ENCODE measurements around the gene DVL1. TPM values are rescaled to one million over a fixed set of nuclear protein-coding genes. Genes with fewer than 3 reads are reported as not detected.
"Not testable (repeated sequence)": the region's sequence is repeated elsewhere in the genome, so short reads cannot be mapped to it uniquely, and the experiment has no call there.

DVL1 gene
- polyA plus RNA-seq, 3 donors = 39.7 to 47.5 (median 45.8) TPM

- peak; percentile 100 for DNase-seq
These were observed 25.9 kb upstream of the DVL1 start, which contains the start of gene AURKAIP1 for GRCh38 chr1:1374929-1375662. Gene AURKAIP1, minus strand, starts transcription at chr1:1375207. Its CDS starts 451 bp downstream, at chr1:1374756.

- no peak for DNase-seq
These were observed 25.3 kb upstream of the DVL1 start for GRCh38 chr1:1374589-1374928.

- DNase-seq = no peak
These were observed 24.8 kb upstream of the DVL1 start for GRCh38 chr1:1373815-1374588.

- DNase-seq = no peak
These were observed 24.0 kb upstream of the DVL1 start for GRCh38 chr1:1373051-1373814.

- DNase-seq = no peak
These were observed 22.8 kb upstream of the DVL1 start for GRCh38 chr1:1371746-1372711.

- no peak for DNase-seq
These were observed 22.1 kb upstream of the DVL1 start for GRCh38 chr1:1371364-1371745.

GRCh38 chr1:1370771-1371300 lies 21.6 kb upstream of the DVL1 start:
- no peak for DNase-seq

GRCh38 chr1:1370094-1370493 lies 20.9 kb upstream of the DVL1 start:
- DNase-seq = not testable (repeated sequence)

- DNase-seq = no peak
These were observed 18.1 kb upstream of the DVL1 start for GRCh38 chr1:1367315-1367714.

GRCh38 chr1:1366699-1367066 lies 17.5 kb upstream of the DVL1 start:
- no peak for DNase-seq

- DNase-seq = no peak
These were observed 16.9 kb upstream of the DVL1 start for GRCh38 chr1:1365875-1366698.

- DNase-seq = no peak
These were observed 15.0 kb upstream of the DVL1 start for GRCh38 chr1:1364266-1364665.

GRCh38 chr1:1361982-1362423 lies 12.8 kb upstream of the DVL1 start:
- DNase-seq = no peak

GRCh38 chr1:1361233-1361981 lies 12.2 kb upstream of the DVL1 start:
- no peak for DNase-seq

GRCh38 chr1:1360506-1361169 lies 11.4 kb upstream of the DVL1 start:
- DNase-seq = no peak

GRCh38 chr1:1359664-1360468 lies 10.6 kb upstream of the DVL1 start:
- DNase-seq = no peak

GRCh38 chr1:1359308-1359663 lies 10.1 kb upstream of the DVL1 start:
- no peak for DNase-seq

All from renal pelvis (tissue), 4 donors.